HG02571 (cell line): ENCODE measurements around the gene PPP1R3G.

ENCODE experiments used
- ATAC-seq: cut with Tn5 transposase; IDR thresholded peaks from one replicate; pipeline ENCODE4 v1.9.1; 2021; ENCODE audit warnings: mild to moderate bottlenecking, moderate library complexity; ENCODE audit not compliant: unreplicated experiment

PPP1R3G gene

DNA sequence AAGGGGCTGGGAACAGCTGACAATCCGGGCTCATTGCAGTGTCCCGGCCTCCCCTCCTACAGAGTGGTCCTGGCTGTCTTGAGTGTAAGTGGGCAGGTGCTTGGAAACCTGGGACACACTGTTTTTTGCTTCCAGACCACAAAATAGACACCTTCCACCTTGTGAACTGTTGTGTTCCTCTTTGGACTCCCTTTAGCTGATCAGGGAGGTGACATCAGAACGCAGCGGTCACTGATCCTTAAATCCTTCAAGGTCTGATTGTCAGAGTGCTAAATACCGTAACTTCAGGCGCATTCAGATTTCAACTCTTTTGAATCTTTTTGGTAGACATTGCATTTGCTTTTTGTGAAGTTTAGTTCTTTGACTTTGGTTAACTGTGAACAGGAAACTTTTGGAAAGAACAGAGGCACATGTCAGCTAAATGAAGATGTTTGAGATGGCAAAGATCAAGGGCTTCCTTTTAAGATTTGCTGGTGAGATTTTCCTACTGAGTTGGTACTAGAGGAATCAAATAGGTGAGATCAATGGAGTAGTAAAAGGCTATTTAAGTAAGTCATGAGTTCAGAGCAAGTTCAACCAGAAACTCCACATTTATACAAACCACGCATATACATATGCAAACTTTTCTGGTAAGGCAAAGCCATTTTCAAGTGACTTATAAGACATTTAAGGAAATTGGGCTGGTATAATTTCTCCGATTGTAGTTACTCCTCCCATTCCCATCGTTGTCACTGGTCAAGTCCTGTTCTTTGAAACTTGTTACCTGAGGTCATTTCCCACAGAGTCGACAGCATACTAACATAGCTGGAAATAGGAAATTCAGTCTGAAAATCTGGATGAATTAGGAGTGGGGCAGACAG lies 6.3 kb downstream of the PPP1R3G start:
- no peak for ATAC-seq

DNA sequence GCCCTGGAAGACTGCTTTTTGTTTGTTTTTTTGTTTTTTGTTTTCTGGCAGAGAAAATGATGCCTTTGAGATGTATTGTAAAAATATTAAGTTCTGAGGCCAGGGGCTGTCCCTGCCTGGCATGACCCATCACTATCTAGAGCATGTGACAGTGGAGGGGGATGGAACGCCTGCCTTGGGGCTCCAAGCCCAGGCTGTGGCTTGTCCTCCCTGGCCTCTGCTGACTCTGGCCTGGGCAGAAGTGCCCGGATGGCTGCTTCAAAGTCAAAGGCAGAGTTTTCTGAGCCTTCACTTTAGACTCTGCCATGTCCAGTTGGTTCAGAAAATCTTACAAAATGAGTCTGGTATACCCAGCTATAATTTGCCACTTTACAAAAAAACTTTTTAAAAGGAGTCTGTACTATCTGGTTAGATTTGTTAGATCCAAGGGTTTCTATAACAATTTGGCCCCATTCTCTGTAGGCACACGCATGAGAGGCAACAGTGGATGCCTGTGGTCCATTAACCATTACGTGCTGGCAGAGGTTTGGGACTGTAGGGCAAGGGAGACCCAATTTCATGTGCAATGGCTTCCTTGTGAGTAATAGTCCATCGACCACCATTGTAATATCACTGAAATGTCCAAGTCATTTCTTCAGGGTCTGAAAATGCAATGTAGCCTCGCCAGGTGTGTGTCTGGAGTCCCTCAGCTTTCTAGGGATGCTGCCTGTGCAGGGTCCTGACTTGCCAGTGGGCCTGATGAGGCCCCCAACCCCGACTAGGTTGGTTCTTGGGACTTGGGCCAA lies 8.3 kb downstream of the PPP1R3G start:
- no peak for ATAC-seq

DNA sequence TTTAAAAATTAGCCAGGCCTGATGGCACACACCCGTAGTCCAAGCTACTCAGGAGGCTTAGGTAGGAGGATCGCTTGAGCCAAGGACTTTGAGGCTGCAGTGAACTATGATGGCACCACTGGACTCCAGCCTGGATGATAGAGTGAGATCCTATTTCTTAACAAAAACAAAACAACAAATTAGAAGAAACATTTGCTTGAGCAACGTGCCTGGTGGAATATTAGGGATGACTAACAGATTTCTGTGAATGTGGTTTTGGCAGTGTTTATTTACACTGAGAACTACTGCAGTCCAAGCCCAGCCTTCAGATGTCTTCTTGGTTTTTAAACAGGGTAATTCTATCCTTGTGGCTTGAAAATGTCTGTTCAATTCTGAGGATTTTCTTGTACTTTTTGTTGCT lies 9.2 kb downstream of the PPP1R3G start:
- no peak for ATAC-seq

DNA sequence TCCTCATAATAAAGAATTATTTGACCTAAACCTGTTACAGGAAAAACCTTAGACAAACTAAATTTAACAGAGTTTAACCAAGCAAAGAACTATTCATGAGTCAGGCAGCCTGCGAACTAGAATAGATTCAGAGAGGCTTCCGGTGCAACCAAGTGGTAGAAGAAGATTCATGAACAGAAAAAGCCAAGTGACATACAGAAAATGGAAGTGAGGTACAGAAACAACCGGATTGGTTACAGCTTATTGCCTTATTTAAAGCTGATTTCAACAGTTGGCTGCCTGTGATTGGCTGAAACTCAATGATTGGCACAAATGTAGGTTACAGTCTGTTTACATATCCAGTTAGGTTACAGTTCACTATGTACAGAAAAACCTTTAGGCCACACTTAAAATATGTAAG lies 10.1 kb downstream of the PPP1R3G start:
- ATAC-seq, result peak; percentile 66

DNA sequence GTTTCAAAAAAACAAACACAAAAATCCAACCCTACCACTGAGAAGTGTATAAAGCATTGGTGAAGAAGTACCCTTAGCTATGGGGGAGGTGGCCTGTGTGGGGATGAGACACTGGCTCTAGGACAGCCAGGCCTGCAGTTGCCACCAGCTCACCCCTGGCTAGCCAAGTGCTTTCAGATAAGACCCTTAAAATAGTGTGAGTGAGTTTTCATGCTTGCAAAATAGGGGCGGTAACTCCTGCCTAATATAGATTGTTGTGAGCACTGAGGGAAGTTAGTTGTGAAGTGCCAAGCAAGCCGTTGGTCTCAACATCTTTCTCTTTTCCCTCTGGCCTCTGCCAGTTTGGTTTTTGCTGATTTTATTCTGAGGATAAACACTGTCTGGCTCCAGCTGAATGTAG lies 11.3 kb downstream of the PPP1R3G start:
- ATAC-seq, result no peak

DNA sequence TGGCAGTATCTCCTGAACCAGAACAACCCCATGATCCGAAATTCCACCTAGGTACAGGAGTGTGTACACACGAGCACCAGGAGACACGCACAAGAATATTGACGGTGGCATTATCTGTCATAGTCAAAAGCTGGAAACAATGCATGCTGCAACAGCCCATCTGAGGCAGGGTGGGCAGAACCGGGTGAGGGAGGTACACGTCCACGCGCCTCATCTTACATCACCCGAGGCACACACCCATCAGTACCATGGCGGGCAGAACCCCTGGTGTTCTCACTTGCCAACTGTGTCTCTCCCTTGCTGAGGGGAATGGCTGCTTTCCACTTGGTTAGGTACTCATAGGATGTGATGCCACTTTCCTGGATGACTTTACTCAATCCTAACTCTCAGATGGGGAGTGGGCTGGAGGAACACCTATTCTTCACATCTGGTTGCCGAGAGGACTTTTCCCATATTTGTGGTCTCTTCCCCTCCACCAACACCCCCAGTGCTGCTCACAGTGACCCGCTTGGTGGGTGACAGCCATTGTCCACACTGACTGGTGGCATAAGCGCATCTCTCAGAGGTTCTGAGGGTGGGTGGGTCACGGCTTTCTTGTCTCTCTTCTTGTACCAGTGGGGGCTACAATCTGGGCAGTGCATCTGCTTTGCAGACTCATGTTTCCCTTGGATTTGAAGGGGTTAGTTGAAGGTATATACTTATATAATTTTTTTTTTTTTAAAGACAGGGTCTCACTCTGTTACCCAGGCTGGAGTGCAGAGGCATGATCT lies 13.5 kb downstream of the PPP1R3G start:
- no peak for ATAC-seq

DNA sequence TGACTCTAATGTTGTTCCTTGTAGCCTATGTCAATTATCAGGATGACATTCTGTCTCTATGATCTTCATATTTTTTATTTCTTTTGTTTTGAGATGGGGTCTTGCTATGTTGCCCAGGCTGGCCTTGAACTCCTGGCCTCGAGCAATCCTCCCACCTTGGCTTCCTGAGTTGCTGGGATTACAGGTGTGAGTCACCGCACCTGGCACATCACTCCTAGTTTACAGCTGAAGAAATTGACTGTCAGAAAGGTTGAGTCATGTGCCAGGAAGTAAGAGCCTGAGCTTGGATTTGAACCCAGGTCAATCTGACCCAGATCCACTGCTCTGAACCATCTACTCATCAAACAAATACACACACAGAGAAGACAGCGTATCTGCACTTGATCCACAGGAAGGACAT lies 14.4 kb downstream of the PPP1R3G start:
- ATAC-seq, result no peak

DNA sequence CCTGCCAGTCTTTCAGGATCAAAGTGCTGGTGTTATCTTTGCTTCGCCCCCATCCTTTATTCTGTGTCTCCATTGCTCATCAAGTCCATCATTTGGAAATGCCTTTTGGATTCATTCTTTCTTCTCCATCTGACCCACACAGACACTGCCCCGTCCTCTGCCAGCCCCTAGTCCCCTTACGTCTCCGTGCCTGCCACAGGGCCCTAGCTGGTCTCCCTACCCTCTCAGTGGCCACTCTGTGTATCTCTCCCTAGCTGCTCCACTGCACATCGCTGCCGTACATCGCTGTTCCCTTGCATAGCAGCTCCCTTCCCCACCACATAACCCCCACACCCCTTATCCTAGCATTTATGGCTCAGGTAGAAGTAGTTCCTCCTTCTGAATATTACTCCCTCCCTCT lies 15.7 kb downstream of the PPP1R3G start:
- ATAC-seq, result no peak

DNA sequence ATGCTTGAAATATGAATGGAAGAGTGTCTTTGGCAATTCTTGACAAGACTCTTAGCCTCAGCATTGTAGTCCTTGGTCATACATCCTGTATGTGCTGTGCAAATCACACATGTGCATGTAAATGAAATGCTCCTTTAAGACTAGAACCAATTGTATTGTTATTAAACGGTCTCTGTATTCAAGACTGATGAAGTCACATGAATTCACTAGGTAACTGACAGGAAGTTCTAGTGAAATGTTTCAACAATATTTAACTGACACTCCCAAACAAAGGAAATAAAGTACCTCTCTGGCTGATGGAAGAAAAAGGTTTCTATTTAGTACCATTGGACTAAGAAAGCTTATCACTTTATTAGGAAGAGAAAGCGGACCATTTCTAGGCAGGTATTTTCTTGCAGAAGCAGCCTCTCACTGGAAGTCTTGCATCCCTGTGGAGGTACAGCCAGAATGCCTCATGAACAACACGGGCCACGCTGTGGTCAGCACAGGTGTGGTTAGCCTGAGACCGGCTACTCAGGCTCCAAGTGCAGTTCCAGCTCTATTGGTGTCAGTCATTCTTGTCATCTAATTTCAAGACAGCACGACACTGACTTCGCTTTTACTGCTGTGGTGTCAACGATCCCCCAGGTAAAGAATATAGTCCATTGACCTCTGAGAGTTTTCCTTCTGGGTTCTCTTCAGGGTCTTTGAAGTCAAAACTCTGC lies 17.3 kb downstream of the PPP1R3G start:
- no peak for ATAC-seq

DNA sequence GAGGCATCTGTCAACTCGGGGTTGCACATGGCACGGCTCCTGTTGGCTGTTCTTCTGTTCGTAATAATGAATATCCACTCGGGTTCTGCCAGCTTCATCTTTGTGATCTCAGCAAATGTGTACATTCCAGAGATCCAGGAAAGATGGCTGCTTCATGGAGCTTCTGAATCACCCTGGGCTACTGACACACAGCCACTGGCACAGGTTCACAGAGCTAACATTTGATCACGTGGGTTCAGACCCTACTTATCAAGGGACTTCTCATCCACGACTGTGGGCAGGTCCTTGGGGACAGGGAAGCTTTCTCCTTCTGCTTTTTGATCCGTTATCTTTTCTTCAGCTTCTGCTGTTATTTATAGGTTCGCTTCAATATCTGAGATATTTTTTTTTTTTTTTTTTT lies 18.1 kb downstream of the PPP1R3G start:
- no peak for ATAC-seq

DNA sequence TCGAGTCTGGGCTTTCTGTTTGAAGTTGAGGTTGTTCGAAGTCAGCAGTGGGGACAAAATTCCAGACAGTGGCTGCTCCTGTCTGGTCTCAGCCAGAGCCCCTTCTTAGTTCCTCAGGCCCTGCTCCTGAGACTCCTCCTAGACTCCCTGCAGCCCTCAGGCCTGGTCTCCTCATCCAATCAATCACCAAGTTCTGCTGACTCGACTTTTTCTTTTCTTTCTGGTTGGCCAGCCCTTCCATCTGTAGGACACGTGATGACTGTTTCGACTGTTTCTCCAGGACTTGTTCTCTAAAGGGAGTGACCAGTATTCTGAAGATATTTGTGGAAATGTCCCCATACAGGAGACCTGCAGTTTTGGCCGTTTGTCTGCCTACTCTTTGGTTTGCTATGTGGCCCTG lies 19.5 kb downstream of the PPP1R3G start:
- no peak for ATAC-seq

DNA sequence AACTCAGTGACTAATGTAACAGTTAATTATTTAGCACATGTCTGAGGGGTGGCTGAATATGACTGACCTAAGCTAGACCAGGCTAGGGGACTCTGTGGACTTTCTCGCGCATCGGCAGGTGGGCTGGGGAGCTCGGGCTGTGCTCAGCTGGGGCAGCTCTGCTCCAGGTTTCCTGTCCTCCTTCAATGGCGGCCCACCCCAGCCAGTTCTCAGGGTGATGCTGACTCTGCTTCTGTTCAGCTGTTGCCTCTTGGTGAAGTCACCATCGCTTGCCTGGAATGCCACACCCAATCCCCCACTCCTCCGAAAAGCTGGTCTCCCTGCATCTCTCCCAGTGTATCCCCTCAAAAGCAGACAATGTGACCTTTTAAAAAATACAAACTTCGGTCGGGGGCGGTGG lies 20.0 kb downstream of the PPP1R3G start:
- ATAC-seq, result no peak

DNA sequence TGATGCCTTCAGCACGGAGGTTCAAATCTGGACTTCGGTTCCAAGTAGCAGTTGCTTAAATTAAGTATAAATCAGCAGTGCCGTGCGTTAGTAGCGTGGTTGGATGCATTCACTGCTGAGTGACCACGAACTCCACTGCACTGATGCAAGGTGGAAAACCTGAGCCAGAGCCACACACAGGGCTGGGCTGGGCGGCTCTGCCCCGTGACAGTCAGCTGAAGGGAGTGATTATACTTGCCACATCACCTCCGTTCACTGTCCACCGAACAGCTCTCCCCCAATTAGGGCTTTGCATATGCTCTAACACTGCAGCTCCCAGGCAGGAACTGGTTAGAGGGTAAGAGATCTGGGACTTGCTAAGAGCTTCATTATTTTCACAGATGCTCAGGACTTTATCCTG lies 22.2 kb downstream of the PPP1R3G start:
- no peak for ATAC-seq

DNA sequence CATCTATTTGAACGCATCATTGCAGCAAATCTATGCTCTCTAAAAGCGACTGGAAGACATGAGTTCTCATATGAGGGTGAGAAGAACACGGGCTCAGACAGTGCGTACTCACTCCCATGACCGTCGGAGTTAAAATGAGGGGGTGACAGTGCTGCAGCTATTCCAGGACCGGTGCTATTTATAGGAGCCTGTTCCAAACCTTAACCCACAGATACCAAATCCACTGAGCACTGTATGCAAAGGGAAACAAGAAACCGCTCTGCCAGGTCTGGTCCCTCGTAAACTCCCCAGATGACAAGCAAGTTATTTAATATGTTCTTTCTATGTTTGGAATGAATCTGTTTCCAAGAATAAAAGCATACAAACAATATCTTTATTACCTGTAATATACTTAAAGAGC lies 22.9 kb downstream of the PPP1R3G start:
- no peak for ATAC-seq

DNA sequence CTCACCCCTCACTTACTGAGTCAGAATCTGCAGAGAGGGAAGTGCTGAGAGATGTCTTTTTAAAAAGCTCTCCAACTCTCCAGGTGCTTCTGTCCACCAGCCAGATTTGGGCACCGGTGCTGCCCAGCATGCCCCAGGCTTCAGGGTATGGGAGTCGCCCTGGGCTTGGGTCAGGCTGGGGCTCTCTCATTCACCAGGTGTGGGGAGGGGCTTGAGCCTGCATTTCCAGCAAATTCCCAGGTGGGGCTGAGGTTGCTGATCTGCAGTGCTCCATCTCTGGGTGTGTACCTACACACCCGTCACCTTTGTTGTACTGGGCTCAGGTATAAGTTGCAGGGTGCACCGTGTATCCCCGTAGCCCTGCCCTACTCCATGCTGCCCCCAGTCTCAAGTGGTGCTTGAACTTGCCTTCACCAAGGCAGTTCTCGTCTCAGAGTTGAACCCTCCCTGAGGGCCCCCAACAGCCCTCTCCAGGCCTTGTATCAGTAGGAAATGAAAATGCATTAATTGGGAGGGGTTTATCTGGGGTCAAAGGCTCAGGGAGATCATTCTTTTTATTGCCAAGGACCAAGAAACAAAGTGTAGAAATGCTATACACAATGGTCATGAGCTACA lies 23.5 kb downstream of the PPP1R3G start:
- no peak for ATAC-seq

DNA sequence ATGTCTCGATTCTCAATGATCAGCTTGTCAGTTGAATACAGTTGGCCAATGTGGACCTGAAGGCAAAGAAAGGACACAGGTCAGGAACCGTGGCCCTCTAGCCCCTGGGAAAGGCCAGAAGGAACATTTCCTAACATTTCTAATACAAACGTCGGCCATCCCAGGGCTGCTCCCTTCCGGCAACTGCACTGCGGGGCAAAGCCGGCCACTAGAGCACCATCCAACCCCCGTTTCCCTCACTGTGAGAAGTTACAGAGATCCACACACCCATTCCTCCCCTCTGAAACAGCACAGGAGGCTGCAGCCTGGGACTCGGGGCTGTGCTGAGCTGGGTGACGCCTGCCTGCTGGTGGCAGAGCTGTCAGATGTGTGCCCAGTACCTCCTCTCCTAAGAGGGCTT lies 24.3 kb downstream of the PPP1R3G start:
- ATAC-seq, result no peak

DNA sequence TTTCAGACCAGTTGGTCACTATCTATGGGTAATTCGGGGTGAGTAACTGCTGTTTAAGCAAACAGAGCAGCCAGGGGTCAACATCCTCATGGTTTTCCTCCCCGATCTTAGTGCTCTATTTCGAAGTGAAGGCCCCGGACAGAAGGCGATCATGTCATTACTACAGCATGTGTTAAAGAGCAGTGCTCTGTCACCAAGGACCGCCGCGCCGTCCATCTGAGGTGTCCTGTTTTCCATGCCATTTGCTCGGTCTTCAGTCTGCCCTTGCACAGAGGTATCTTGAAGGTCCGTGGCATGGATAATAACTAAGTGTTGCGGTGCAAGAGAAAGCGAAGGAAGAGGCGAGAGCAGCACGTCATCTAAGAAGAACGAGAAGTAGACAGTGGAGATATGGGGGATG lies 25.1 kb downstream of the PPP1R3G start:
- no peak for ATAC-seq

DNA sequence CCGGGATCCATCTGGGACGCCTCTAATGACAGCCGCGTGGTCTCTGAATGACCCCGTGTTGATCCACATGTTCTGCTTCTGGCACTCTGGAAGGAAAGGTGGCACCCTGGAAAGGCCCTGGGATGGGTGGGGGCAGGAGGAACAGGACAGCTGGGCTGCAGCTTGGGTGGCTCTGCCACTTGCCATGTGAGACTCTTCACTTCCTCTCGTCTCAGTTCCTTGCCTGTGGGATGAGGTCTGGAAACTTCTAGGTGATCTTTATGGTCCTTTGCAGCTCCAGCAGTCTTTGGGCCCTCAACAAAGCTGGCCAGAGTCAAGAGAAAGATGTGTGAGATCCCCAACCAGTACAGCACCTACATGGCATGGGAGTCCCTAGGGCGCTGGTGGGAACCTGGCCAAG lies 26.5 kb downstream of the PPP1R3G start:
- ATAC-seq, result no peak

DNA sequence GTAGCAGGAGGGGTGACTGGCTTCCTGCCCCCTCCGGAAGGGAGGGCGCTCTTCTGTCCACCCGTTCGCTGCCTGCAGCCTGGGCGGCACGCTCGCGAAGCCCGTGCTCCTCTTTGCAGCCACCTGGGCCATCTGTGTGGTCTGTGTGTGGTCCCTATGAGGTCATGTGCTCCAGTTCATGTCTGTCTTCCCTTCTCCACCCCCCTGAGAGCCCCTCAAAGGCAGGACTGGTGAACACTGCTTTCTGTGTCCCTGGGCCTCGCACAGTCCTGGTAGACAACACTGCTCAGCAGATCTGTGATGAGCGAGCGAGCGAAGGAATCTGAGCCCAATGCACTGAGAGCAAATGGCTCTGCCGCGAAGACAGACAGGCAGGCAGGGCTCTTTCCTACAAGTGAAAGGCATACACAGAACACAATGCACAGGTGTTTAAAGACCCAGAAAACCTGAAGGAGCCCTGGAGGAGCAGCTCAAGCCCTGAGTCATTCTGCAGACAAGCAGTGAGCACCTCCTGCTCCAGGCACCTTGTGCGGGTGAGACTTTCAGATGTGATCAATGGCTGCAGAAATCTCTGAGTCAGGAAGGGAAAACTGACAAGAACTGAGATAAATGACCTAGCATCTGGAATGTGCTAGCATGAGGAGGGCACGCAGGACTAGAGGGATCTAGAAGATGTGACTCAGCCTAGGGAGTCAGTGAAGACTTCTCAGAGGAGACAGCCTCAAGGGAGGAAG lies 27.1 kb downstream of the PPP1R3G start:
- no peak for ATAC-seq

DNA sequence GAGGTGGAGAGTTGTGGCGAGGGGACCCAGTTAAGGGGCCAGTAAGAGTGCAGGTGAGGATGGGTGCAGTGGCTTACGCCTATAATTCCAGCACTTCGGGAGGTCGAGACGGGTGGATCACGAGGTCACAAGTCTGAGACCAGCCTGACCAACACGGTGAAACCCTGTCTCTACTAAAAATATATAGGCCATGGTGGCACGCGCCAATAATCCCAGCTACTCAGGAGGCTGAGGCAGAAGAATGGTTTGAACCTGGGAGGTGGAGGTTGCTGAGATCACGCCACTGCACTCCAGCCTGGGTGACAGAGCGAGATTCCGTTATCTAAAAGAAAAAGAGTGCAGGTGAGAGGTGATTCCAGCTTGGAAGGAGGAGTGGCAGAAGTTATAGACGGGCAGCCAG lies 28.0 kb downstream of the PPP1R3G start:
- no peak for ATAC-seq
